HepG2 (cell line): ENCODE results near the gene SRSF2. TPM values are rescaled to one million over a fixed set of nuclear protein-coding genes. Genes with fewer than 3 reads are reported as not detected.

ENCODE experiments used
- BORCS8-MEF2B ChIP-seq: sonication (generic); formaldehyde crosslinking; IDR thresholded peaks from 2 replicates; pipeline ENCODE4 v1.8.0; 2022; ENCODE audit warnings: mild to moderate bottlenecking, missing genetic modification reagents
- KDM4B ChIP-seq: sonication (generic); formaldehyde crosslinking; IDR thresholded peaks from 2 replicates; pipeline ENCODE4 v1.4.0; 2020; ENCODE audit warnings: missing genetic modification reagents
- KDM5A ChIP-seq: fragments of 200-600 bp; sonication (generic); IDR thresholded peaks from 2 replicates; pipeline ENCODE4 v1.7.0; 2018; ENCODE audit warnings: antibody characterized with exemption, mild to moderate bottlenecking, low read length, borderline replicate concordance
- PCBP2 ChIP-seq: fragments of 200-400 bp; formaldehyde crosslinking; optimal IDR thresholded peaks from 2 replicates; pipeline ENCODE3; 2018; ENCODE audit warnings: low read length, low read depth; ENCODE audit not compliant: poor library complexity, severe bottlenecking
- SIX1 ChIP-seq: sonication (generic); formaldehyde crosslinking; IDR thresholded peaks from 2 replicates; pipeline ENCODE4 v1.4.0; 2020; ENCODE audit warnings: missing genetic modification reagents, borderline replicate concordance
- SMAD9 ChIP-seq: sonication (generic); formaldehyde crosslinking; IDR thresholded peaks from 2 replicates; pipeline ENCODE4 v1.5.1; 2020; ENCODE audit warnings: mild to moderate bottlenecking, missing genetic modification reagents
- SOX13 ChIP-seq, 3 experiments: fragments of 450-650 bp in 1 of 3; sonication (generic) in 1 of 3; formaldehyde crosslinking in 1 of 3; IDR thresholded peaks in 2 of 3; conservative IDR thresholded peaks in 1 of 3; 2 replicates each; pipeline versions ENCODE4 v1.5.0 to v1.6.1; 2016 to 2020; ENCODE audit warnings: antibody characterized with exemption in 1 of 3, mild to moderate bottlenecking in 1 of 3, missing compliant biosample characterization in 1 of 3, missing genetic modification reagents in 1 of 3, moderate library complexity in 1 of 3
- ZMAT3 ChIP-seq: sonication (generic); formaldehyde crosslinking; conservative IDR thresholded peaks from 2 replicates; pipeline ENCODE4 v1.7.0; 2021; ENCODE audit warnings: missing genetic modification reagents
- ZMYM3 ChIP-seq: sonication (generic); formaldehyde crosslinking; IDR thresholded peaks from 2 replicates; pipeline ENCODE4 v1.5.1; 2020; ENCODE audit warnings: mild to moderate bottlenecking, missing genetic modification reagents
- ZNF180 ChIP-seq: sonication (generic); formaldehyde crosslinking; IDR thresholded peaks from 2 replicates; pipeline ENCODE4 v1.4.0; 2020; ENCODE audit warnings: low read depth, missing genetic modification reagents, borderline replicate concordance
- ZNF33B ChIP-seq: sonication (generic); formaldehyde crosslinking; IDR thresholded peaks from 2 replicates; pipeline ENCODE4 v1.5.1; 2020; ENCODE audit warnings: mild to moderate bottlenecking, missing genetic modification reagents
- ZNF564 ChIP-seq: sonication (generic); formaldehyde crosslinking; IDR thresholded peaks from 2 replicates; pipeline ENCODE4 v1.8.1; 2023; ENCODE audit warnings: mild to moderate bottlenecking, missing genetic modification reagents
- ZNF570 ChIP-seq: sonication (generic); formaldehyde crosslinking; IDR thresholded peaks from 2 replicates; pipeline ENCODE4 v1.4.0; 2020; ENCODE audit warnings: mild to moderate bottlenecking, missing genetic modification reagents, borderline replicate concordance
- polyA plus RNA-seq, 8 experiments: library from polyadenylated mRNA; depleted of rRNA in 3 of 8; stranded (reverse) in 7 of 8; unstranded in 1 of 8; fragments of >200 nt; fragmentation: Illumina TruSeq in 4 of 8; extraction: Trizol in 4 of 8; gene quantifications; 2 replicates each; pipeline versions ENCODE4 v1.2.1 to v1.2.3, GENCODE V29; 2011 to 2016; ENCODE audit warnings: low read depth in 4 of 8, missing spikeins in 1 of 8, mixed read lengths in 1 of 8; ENCODE audit not compliant: insufficient read depth in 1 of 8
- total RNA-seq, 5 experiments: library from RNA; depleted of rRNA; stranded (reverse); fragments of >200 nt; fragmentation: Illumina TruSeq; extraction: Trizol; gene quantifications; 2 replicates each; pipeline ENCODE4 v1.2.3, GENCODE V29; 2016; ENCODE audit warnings: low read depth in 1 of 5
- TF ChIP-seq, protein P1 (sequence below): sonication (generic); formaldehyde crosslinking; IDR thresholded peaks from 2 replicates; pipeline ENCODE4 v1.4.0; 2020; ENCODE audit warnings: missing genetic modification reagents, borderline replicate concordance
- TF ChIP-seq, protein P2 (sequence below): sonication (generic); formaldehyde crosslinking; conservative IDR thresholded peaks from 2 replicates; pipeline ENCODE4 v1.4.0; 2020; ENCODE audit warnings: missing genetic modification reagents
- TF ChIP-seq, protein P3 (sequence below): IDR thresholded peaks from 2 replicates; pipeline ENCODE4 v1.6.1; 2016; ENCODE audit warnings: missing genetic modification reagents, missing compliant biosample characterization
- TF ChIP-seq, protein P4 (sequence below): sonication (generic); formaldehyde crosslinking; IDR thresholded peaks from 2 replicates; pipeline ENCODE4 v1.5.0; 2020; ENCODE audit warnings: mild to moderate bottlenecking, missing genetic modification reagents, moderate library complexity
- TF ChIP-seq, protein P5 (sequence below): sonication (generic); formaldehyde crosslinking; IDR thresholded peaks from 2 replicates; pipeline ENCODE4 v1.5.1; 2020; ENCODE audit warnings: missing genetic modification reagents, mild to moderate bottlenecking, borderline replicate concordance

Gene SRSF2
- total and polyA plus RNA-seq, 2 of the 13 experiments (the other 11 are each of a cell fraction or from before 2014, with no cell fraction given), result 306 to 319 TPM

DNA sequence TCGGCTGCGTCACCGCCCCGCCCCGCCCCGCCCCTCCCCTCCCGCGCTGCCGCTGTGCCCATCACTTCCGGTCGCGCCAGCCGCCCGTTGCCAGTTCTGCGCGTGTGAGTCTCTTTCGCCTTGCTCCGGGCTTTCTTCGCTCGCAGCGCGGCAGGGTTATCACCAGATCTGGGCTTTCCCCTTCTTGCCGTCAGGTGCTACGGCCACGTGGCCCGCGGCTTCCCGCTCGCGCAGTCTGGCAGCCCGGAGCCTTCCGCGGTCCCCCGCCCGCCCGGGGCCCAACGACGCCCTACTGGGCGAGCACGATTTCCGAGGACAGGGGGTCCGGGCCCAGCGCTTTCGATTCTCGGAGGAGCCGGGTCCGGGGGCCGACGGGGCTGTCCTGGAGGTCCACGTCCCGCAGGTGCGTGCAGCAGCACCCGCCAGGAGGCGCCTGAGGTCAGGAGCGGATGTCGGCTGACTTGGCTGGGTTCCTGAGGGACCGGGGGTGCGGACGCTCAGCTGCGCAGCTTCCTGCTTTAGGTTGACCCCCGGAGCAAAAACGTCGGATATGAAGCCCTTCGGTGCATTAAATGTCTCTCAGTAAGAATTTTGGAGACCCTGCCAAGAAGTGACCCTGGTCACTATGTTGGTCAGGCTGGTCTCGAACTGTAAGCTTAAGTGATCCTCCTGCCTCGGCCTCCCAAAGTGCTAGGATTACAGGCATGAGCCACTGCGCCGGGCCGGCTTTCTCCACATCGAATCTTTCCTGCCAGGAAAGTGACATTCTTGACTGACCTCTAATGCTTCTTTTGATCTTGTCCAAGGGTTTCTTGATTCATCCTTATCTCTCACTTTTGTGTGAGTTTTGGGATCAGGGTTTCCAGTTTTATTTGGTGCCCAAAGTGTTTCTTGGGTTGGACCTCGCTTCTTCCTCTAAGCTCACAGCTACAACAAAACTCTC lies 10.1 kb downstream of the SRSF2 start, which contains the start of gene METTL23 (continued):
- TF ChIP-seq, protein P1, sequence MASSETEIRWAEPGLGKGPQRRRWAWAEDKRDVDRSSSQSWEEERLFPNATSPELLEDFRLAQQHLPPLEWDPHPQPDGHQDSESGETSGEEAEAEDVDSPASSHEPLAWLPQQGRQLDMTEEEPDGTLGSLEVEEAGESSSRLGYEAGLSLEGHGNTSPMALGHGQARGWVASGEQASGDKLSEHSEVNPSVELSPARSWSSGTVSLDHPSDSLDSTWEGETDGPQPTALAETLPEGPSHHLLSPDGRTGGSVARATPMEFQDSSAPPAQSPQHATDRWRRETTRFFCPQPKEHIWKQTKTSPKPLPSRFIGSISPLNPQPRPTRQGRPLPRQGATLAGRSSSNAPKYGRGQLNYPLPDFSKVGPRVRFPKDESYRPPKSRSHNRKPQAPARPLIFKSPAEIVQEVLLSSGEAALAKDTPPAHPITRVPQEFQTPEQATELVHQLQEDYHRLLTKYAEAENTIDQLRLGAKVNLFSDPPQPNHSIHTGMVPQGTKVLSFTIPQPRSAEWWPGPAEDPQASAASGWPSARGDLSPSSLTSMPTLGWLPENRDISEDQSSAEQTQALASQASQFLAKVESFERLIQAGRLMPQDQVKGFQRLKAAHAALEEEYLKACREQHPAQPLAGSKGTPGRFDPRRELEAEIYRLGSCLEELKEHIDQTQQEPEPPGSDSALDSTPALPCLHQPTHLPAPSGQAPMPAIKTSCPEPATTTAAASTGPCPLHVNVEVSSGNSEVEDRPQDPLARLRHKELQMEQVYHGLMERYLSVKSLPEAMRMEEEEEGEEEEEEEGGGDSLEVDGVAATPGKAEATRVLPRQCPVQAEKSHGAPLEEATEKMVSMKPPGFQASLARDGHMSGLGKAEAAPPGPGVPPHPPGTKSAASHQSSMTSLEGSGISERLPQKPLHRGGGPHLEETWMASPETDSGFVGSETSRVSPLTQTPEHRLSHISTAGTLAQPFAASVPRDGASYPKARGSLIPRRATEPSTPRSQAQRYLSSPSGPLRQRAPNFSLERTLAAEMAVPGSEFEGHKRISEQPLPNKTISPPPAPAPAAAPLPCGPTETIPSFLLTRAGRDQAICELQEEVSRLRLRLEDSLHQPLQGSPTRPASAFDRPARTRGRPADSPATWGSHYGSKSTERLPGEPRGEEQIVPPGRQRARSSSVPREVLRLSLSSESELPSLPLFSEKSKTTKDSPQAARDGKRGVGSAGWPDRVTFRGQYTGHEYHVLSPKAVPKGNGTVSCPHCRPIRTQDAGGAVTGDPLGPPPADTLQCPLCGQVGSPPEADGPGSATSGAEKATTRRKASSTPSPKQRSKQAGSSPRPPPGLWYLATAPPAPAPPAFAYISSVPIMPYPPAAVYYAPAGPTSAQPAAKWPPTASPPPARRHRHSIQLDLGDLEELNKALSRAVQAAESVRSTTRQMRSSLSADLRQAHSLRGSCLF (CRISPR knock-in tag), result no peak
- TF ChIP-seq SMAD9 (CRISPR knock-in tag), result no peak
- TF ChIP-seq BORCS8-MEF2B, result peak; percentile 71; the same call in 1 of the 2 replicates
- 0 out of 2 replicates have a peak, but pooled peaks have one; percentile 15 for TF ChIP-seq KDM4B
- TF ChIP-seq, protein P2, sequence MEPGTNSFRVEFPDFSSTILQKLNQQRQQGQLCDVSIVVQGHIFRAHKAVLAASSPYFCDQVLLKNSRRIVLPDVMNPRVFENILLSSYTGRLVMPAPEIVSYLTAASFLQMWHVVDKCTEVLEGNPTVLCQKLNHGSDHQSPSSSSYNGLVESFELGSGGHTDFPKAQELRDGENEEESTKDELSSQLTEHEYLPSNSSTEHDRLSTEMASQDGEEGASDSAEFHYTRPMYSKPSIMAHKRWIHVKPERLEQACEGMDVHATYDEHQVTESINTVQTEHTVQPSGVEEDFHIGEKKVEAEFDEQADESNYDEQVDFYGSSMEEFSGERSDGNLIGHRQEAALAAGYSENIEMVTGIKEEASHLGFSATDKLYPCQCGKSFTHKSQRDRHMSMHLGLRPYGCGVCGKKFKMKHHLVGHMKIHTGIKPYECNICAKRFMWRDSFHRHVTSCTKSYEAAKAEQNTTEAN (CRISPR knock-in tag), result no peak
- peak; percentile 67; the same call in 1 of the 2 replicates for TF ChIP-seq ZMYM3 (CRISPR knock-in tag)
- TF ChIP-seq, protein P3, sequence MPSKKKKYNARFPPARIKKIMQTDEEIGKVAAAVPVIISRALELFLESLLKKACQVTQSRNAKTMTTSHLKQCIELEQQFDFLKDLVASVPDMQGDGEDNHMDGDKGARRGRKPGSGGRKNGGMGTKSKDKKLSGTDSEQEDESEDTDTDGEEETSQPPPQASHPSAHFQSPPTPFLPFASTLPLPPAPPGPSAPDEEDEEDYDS, result no peak
- TF ChIP-seq, protein P4, sequence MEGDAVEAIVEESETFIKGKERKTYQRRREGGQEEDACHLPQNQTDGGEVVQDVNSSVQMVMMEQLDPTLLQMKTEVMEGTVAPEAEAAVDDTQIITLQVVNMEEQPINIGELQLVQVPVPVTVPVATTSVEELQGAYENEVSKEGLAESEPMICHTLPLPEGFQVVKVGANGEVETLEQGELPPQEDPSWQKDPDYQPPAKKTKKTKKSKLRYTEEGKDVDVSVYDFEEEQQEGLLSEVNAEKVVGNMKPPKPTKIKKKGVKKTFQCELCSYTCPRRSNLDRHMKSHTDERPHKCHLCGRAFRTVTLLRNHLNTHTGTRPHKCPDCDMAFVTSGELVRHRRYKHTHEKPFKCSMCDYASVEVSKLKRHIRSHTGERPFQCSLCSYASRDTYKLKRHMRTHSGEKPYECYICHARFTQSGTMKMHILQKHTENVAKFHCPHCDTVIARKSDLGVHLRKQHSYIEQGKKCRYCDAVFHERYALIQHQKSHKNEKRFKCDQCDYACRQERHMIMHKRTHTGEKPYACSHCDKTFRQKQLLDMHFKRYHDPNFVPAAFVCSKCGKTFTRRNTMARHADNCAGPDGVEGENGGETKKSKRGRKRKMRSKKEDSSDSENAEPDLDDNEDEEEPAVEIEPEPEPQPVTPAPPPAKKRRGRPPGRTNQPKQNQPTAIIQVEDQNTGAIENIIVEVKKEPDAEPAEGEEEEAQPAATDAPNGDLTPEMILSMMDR (CRISPR knock-in tag), result peak; percentile 90
- no peak for TF ChIP-seq ZNF570 (CRISPR knock-in tag)
- 0 out of 2 replicates have a peak, but pooled peaks have one; percentile 49 for TF ChIP-seq ZNF33B (CRISPR knock-in tag)
- no peak; the same call in 1 of the 2 replicates for TF ChIP-seq ZMAT3 (CRISPR knock-in tag)
- 0 out of 2 replicates have a peak, but pooled peaks have one; percentile 16 for TF ChIP-seq ZNF180 (CRISPR knock-in tag)
- TF ChIP-seq ZNF564, result no peak; the same call in 1 of the 2 replicates
- peak; percentile 93 for TF ChIP-seq KDM5A
- no peak; the same call in 1 of the 2 replicates for TF ChIP-seq SOX13 (IDR thresholded peaks at IDR 0.05)
- peak in 1 of 2 experiments; percentile 33; a peak in 1 of 4 replicates for TF ChIP-seq SOX13 (CRISPR knock-in tag; conservative IDR thresholded peaks at IDR 0.05 in 1 of 2, IDR thresholded peaks at IDR 0.05 in 1 of 2)
- no peak for TF ChIP-seq PCBP2
- no peak for TF ChIP-seq SIX1
- TF ChIP-seq, protein P5, sequence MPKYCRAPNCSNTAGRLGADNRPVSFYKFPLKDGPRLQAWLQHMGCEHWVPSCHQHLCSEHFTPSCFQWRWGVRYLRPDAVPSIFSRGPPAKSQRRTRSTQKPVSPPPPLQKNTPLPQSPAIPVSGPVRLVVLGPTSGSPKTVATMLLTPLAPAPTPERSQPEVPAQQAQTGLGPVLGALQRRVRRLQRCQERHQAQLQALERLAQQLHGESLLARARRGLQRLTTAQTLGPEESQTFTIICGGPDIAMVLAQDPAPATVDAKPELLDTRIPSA, result no peak
